Cardiac fibroblast (primary cell): ENCODE data around the gene ZNF211.

ENCODE experiments used
- DNase-seq, 2 donors: peaks; one replicate each; pipeline versions ENCODE4 v3.0.0 to v3.0.0-alpha.2; 2010; ENCODE audit warnings: low read depth in 2 of 2
- H3K4me3 ChIP-seq, 2 donors: replicated peaks in 1 of 2; 1 replicate in 1 of 2; 2 replicates in 1 of 2; pipeline ENCODE4 v1.5.1; 2011; ENCODE audit warnings: low read depth in 2 of 2, low read length in 2 of 2, mild to moderate bottlenecking in 2 of 2, moderate library complexity in 1 of 2
- CTCF ChIP-seq: IDR thresholded peaks from one replicate; pipeline ENCODE4 v1.5.1; 2011; ENCODE audit warnings: low read depth, mild to moderate bottlenecking, low read length, inconsistent platforms

ZNF211 gene

GRCh38 chr19:57668635-57669034 is 35.7 kb downstream of the ZNF211 start, which contains the start of gene ZSCAN4:
ZSCAN4 (plus strand) TSS chr19:57668935; CDS start chr19:57676146, 7,211 bp downstream.
- no peak for TF ChIP-seq CTCF
- no peak for DNase-seq
- H3K4me3 ChIP-seq: no peak within 1 kb of the TSS

- H3K4me3 ChIP-seq: no peak overlapping the region
- DNase-seq: no peak
- no peak for TF ChIP-seq CTCF
These were observed 38.3 kb downstream of the ZNF211 start for GRCh38 chr19:57671124-57671895.

- no peak for TF ChIP-seq CTCF
- no peak for DNase-seq
- no peak overlapping the region for H3K4me3 ChIP-seq
These were observed 39.5 kb downstream of the ZNF211 start for GRCh38 chr19:57672466-57672865.

- DNase-seq: peak in 1 of 2 donors; percentile 81
- no peak overlapping the region for H3K4me3 ChIP-seq
- no peak for TF ChIP-seq CTCF
These were observed 42.9 kb downstream of the ZNF211 start for GRCh38 chr19:57675881-57676280.

GRCh38 chr19:57682226-57682766 is 49.3 kb downstream of the ZNF211 start:
- no peak for TF ChIP-seq CTCF
- DNase-seq: no peak
- peak overlapping the region; percentile 98 to 99 for H3K4me3 ChIP-seq

- DNase-seq: no peak
- no peak for TF ChIP-seq CTCF
- H3K4me3 ChIP-seq: no peak overlapping the region
These were observed 53.8 kb downstream of the ZNF211 start for GRCh38 chr19:57686727-57687126.
